Thyroid gland (tissue), 4 donors: ENCODE measurements around the gene EDIL3.

ENCODE experiments used
- CTCF ChIP-seq, 6 experiments: fragments of 200-600 bp in 3 of 6; fragments of 450-650 bp in 3 of 6; sonication (generic) in 3 of 6; IDR thresholded peaks; one replicate each; pipeline ENCODE4 v1.5.1; 2016 to 2019; ENCODE audit warnings: antibody characterized with exemption in 6 of 6, mild to moderate bottlenecking in 2 of 6, inconsistent platforms in 1 of 6, moderate library complexity in 1 of 6
- POLR2A ChIP-seq, 2 donors: fragments of 450-650 bp; IDR thresholded peaks; one replicate each; pipeline ENCODE4 v1.6.1; 2017; ENCODE audit warnings: antibody characterized with exemption in 2 of 2, mild to moderate bottlenecking in 2 of 2, moderate library complexity in 1 of 2

DNA sequence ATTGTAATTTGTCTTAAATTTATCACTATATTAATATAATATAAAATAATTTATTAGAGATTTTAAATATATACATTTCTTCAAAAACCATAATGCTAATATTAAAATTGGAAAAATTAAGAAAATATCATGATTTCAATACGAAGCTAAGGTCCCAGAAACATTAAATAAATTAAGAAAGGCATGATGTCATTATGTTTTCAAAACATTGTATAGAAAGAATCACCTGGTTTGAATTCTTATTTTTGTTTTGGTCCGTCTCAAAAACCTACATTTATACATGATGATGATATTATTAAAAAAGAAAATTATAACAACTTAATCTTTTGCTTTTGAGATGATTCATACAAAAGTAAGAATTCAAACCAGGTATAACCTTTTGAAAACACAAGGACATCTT, 8.2 kb upstream of the EDIL3 start:
- TF ChIP-seq CTCF (IDR thresholded peaks at IDR 0.05) (no peak), POLR2A (IDR thresholded peaks at IDR 0.05) (no peak)
